OCI-LY7 (cell line): ENCODE results near the gene TMED7. TPM values are rescaled to one million over a fixed set of nuclear protein-coding genes. Genes with fewer than 3 reads are reported as not detected.
A peak's percentile ranks its signal among the peaks of the same experiment; 100 is the strongest.

Experiments
- BruUV-seq: library from RNA; stranded (reverse); fragments of 400-500 nt; replicated peaks from 2 replicates; lab custom pipeline; 2021; lab: Mats Ljungman, UMichigan
- CTCF ChIA-PET: fragments of 300-600 bp; sonication (Branson Sonifier 250); formaldehyde crosslinking; loops from one replicate; lab custom pipeline; 2022; ENCODE audit warnings: antibody characterized with exemption; ENCODE audit not compliant: unreplicated experiment; lab: Charles Lee
- POLR2A ChIA-PET: fragments of 300-600 bp; sonication (Branson Sonifier 250); formaldehyde crosslinking; loops from one replicate; lab custom pipeline; 2022; ENCODE audit warnings: antibody characterized with exemption; lab: Charles Lee
- DNase-seq: peaks from one replicate; pipeline ENCODE4 v3.0.0-alpha.2; 2015; ENCODE audit warnings: low spot score
- H2AFZ ChIP-seq: fragments of 200-600 bp; sonication (generic), shearing (Covaris generic); 2 replicates; pipeline ENCODE4 v1.6.1; 2014; ENCODE audit warnings: mild to moderate bottlenecking, antibody characterized with exemption, low read length, moderate library complexity
- H3K27ac ChIP-seq: fragments of 200-600 bp; sonication (generic); 2 replicates; pipeline ENCODE4 v1.5.1; 2014; ENCODE audit warnings: mixed run types, low read depth, mild to moderate bottlenecking, moderate library complexity, low read length, inconsistent platforms; ENCODE audit not compliant: poor library complexity, severe bottlenecking
- H3K36me3 ChIP-seq: fragments of 200-600 bp; sonication (generic); 2 replicates; pipeline ENCODE4 v1.6.1; 2014; ENCODE audit warnings: mild to moderate bottlenecking, antibody characterized with exemption, low read length, moderate library complexity, mixed read lengths; ENCODE audit not compliant: insufficient read depth
- H3K4me1 ChIP-seq: fragments of 200-600 bp; sonication (generic); 2 replicates; pipeline ENCODE4 v1.5.1; 2014; ENCODE audit warnings: mild to moderate bottlenecking, low read length; ENCODE audit not compliant: insufficient read depth, poor library complexity, severe bottlenecking
- H3K4me2 ChIP-seq: fragments of 200-600 bp; sonication (generic); 2 replicates; pipeline ENCODE4 v1.6.1; 2014; ENCODE audit warnings: mild to moderate bottlenecking, low read length
- H3K4me3 ChIP-seq: fragments of 200-600 bp; sonication (generic); 2 replicates; pipeline ENCODE4 v1.5.1; 2014; ENCODE audit warnings: mild to moderate bottlenecking, low read depth, low read length; ENCODE audit not compliant: poor library complexity, severe bottlenecking
- H3K79me2 ChIP-seq: fragments of 200-600 bp; sonication (generic); 2 replicates; pipeline ENCODE4 v1.6.1; 2016; ENCODE audit warnings: low read depth, mild to moderate bottlenecking, low read length, moderate library complexity, mixed read lengths; ENCODE audit not compliant: insufficient read depth
- H3K9me2 ChIP-seq: fragments of 200-600 bp; sonication (generic); 2 replicates; pipeline ENCODE4 v1.6.1; 2016; ENCODE audit warnings: mild to moderate bottlenecking, low read length, mixed read lengths; ENCODE audit not compliant: insufficient read depth
- H3K9me3 ChIP-seq: fragments of 200-600 bp; sonication (generic); 2 replicates; pipeline ENCODE4 v1.6.1; 2014; ENCODE audit warnings: mild to moderate bottlenecking, mixed run types, low read length, mixed read lengths
- H4K20me1 ChIP-seq: fragments of 200-600 bp; sonication (generic); 2 replicates; pipeline ENCODE4 v1.6.1; 2014; ENCODE audit warnings: mild to moderate bottlenecking, antibody characterized with exemption, low read length, moderate library complexity, mixed read lengths; ENCODE audit not compliant: insufficient read depth
- EZH2phosphoT487 ChIP-seq: fragments of 200-600 bp; sonication (generic); IDR thresholded peaks from 2 replicates; pipeline ENCODE4 v1.6.1; 2018; ENCODE audit warnings: low read depth, borderline replicate concordance, mild to moderate bottlenecking, mixed run types, antibody characterized with exemption, low read length, moderate library complexity, mixed read lengths
- intact Hi-C: fragments of 100-400 bp; cut with micrococcal nuclease; formaldehyde crosslinking; loops from one replicate; pipeline ENCODE4 v1.10.0; 2022; ENCODE audit not compliant: unreplicated experiment
- total RNA-seq, 2 experiments: library from RNA; depleted of rRNA in 1 of 2; stranded (reverse); fragments of >200 nt in 1 of 2; shearing (Covaris generic) in 1 of 2; gene quantifications; 2 replicates each; pipeline ENCODE4 v1.2.3, GENCODE V29; 2014 to 2022
- TF ChIP-seq, protein P1 (sequence below): fragments of 200-600 bp; sonication (generic); conservative IDR thresholded peaks from 2 replicates; pipeline ENCODE4 v1.5.1; 2014; ENCODE audit warnings: mild to moderate bottlenecking, antibody characterized with exemption, low read length, moderate library complexity, mixed read lengths

The TMED7 gene
- total RNA-seq, 2 experiments from 2014 or later = 35.8 to 55.1 TPM

DNA sequence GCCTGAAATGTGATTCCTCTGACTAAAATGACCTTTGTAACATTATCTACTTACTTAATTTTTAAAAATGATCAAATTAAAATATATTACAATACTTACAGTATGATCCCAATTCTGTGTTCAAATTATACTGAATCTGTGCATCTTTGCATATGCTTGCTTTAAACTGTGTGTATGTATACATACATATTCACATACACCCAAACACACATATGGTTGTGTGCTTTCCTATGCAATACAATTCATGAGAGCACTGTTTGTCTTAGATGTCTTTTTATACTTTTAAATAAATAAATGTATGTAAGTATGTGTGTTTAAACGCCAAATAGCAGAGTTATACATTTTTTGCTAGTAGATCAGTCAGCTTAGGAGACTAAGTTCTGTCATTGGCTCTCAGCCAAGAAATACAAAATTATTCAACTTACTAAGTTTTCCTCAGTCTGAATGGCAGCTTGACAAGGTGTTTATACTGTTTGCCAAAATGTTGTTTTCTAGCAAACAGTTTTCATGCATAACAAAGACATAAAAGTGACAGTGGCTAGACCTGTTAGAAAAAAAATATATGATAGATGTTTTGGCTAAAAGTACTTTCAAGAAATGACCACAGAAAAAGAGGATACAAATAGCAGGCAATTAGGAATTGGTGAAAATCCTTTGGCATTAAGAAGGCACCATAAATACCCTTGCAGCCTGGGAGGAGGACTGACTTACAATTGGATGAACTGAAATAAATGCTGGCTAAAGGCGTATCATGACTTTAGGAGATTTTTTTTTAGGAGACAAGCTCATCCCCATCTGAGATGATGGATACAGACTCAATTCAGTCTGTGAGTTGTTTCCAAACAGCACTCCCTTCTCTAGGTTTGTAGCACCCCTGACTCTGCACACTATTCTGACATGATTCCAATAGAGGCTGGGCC lies 31.4 kb downstream of the TMED7 start:
- CTCF ChIA-PET = no interaction called here
- Histone ChIP-seq H3K4me2 (no peak overlapping the region), H3K36me3 (no peaks in the 10 kb centered on the region), H4K20me1 (no peaks in the 10 kb centered on the region), H3K27ac (no peak overlapping the region), H3K4me1 (no peaks in the 10 kb centered on the region), H3K4me3 (no peak overlapping the region), H2AFZ (no peak overlapping the region), H3K9me2 (no peaks in the 10 kb centered on the region), H3K9me3 (no peaks in the 10 kb centered on the region), H3K79me2 (no peaks in the 10 kb centered on the region)
- intact Hi-C loops = no loop called here
- BruUV-seq = no TSS peak
- no peak for DNase-seq
- POLR2A ChIA-PET = interaction anchor here (0.5 to 0.6 kb wide), 3 partner anchors 8 to 475 kb away, joined by 3 to 4 read pairs (median 4); partner anchors contain the start of gene TICAM2
- TF ChIP-seq, protein P1, sequence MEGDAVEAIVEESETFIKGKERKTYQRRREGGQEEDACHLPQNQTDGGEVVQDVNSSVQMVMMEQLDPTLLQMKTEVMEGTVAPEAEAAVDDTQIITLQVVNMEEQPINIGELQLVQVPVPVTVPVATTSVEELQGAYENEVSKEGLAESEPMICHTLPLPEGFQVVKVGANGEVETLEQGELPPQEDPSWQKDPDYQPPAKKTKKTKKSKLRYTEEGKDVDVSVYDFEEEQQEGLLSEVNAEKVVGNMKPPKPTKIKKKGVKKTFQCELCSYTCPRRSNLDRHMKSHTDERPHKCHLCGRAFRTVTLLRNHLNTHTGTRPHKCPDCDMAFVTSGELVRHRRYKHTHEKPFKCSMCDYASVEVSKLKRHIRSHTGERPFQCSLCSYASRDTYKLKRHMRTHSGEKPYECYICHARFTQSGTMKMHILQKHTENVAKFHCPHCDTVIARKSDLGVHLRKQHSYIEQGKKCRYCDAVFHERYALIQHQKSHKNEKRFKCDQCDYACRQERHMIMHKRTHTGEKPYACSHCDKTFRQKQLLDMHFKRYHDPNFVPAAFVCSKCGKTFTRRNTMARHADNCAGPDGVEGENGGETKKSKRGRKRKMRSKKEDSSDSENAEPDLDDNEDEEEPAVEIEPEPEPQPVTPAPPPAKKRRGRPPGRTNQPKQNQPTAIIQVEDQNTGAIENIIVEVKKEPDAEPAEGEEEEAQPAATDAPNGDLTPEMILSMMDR = no peak
- no peak for TF ChIP-seq EZH2phosphoT487

GRCh38 chr5:115589043-115589442 lies 36.8 kb downstream of the TMED7 start:
- H3K27ac ChIP-seq = no peak overlapping the region
- intact Hi-C loops = loop anchor here (5.0 to 10.0 kb wide), 2 partner anchors 42 to 204 kb away; no protein-coding TSS in a partner anchor
- no peak overlapping the region for H2AFZ ChIP-seq
- H4K20me1 ChIP-seq = no peaks in the 10 kb centered on the region
- H3K4me3 ChIP-seq = no peak overlapping the region
- H3K4me2 ChIP-seq = no peak overlapping the region
- no peaks in the 10 kb centered on the region for H3K9me2 ChIP-seq
- no peaks in the 10 kb centered on the region for H3K4me1 ChIP-seq
- no peaks in the 10 kb centered on the region for H3K79me2 ChIP-seq
- no peak for DNase-seq
- no peaks in the 10 kb centered on the region for H3K36me3 ChIP-seq
- H3K9me3 ChIP-seq = no peaks in the 10 kb centered on the region
- TF ChIP-seq, protein P1 = no peak
- no peak for TF ChIP-seq EZH2phosphoT487
- no TSS peak for BruUV-seq
- ChIA-PET POLR2A (interaction anchor here (1.0 kb wide), 1 partner anchor 15 kb away, joined by 4 read pairs; no protein-coding TSS in a partner anchor), CTCF (no interaction called here)

DNA sequence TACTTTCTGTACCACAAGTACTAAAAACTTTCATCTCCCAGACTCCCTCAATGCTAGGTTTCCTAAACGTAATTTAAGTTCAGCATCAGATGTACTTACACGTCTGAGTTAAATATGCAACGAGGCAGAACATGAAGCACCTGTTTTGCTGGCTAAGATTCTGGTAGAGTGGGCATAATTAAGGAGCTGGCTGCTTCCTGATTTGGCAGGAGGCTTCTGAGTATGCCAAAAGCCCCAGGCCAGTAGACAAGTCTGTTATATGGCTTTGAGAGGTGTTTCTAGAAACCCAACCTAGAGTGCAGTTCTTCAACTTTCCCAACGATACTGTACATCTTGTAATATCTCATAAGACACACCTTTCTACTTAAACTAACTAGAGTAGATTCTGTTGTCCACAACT lies 37.2 kb downstream of the TMED7 start:
- intact Hi-C loops = loop anchor here (5.0 to 10.0 kb wide), 2 partner anchors 41 to 204 kb away; no protein-coding TSS in a partner anchor
- no peak overlapping the region for H2AFZ ChIP-seq
- TF ChIP-seq, protein P1 = no peak
- no peak for TF ChIP-seq EZH2phosphoT487
- ChIA-PET POLR2A (no interaction called here), CTCF (no interaction called here)
- no peak overlapping the region for H3K27ac ChIP-seq
- BruUV-seq = no TSS peak
- no peaks in the 10 kb centered on the region for H3K79me2 ChIP-seq
- no peaks in the 10 kb centered on the region for H3K9me2 ChIP-seq
- peak; percentile 8 for DNase-seq
- H4K20me1 ChIP-seq = no peaks in the 10 kb centered on the region
- H3K9me3 ChIP-seq = no peaks in the 10 kb centered on the region
- no peak overlapping the region for H3K4me3 ChIP-seq
- no peaks in the 10 kb centered on the region for H3K36me3 ChIP-seq
- no peak overlapping the region for H3K4me2 ChIP-seq
- H3K4me1 ChIP-seq = no peaks in the 10 kb centered on the region
